Neural progenitor cell (in vitro differentiated cells): Measurements from ENCODE around the gene MYO9B. TPM values are rescaled to one million over a fixed set of nuclear protein-coding genes. Genes with fewer than 3 reads are reported as not detected.

Source experiments
- DNase-seq: peaks from one replicate; pipeline ENCODE4 v3.0.0-alpha.2; 2016; ENCODE audit warnings: low spot score
- H2AFZ ChIP-seq: fragments of 200-600 bp; sonication (generic); replicated peaks from 2 replicates; pipeline ENCODE4 v1.6.1; 2016; ENCODE audit warnings: antibody characterized with exemption
- H3F3A ChIP-seq: fragments of 200-600 bp; sonication (generic); 2 replicates; pipeline ENCODE4 v1.6.1; 2016; ENCODE audit warnings: antibody characterized with exemption, low read depth
- H3K27ac ChIP-seq: fragments of 200-600 bp; sonication (generic); 2 replicates; pipeline ENCODE4 v1.5.1; 2016; ENCODE audit warnings: mild to moderate bottlenecking
- H3K27me3 ChIP-seq: fragments of 200-600 bp; sonication (generic); 2 replicates; pipeline ENCODE4 v1.6.1; 2016; ENCODE audit warnings: mild to moderate bottlenecking, moderate library complexity
- H3K36me3 ChIP-seq: fragments of 200-600 bp; sonication (generic); 2 replicates; pipeline ENCODE4 v1.5.1; 2016
- H3K4me1 ChIP-seq: fragments of 200-600 bp; sonication (generic); 2 replicates; pipeline ENCODE4 v1.6.1; 2016; ENCODE audit warnings: mixed run types
- H3K4me2 ChIP-seq: fragments of 200-600 bp; sonication (generic); 2 replicates; pipeline ENCODE4 v1.6.1; 2016
- H3K4me3 ChIP-seq: fragments of 200-600 bp; sonication (generic); 2 replicates; pipeline ENCODE4 v1.5.1; 2016
- H3K79me2 ChIP-seq: fragments of 200-600 bp; sonication (generic); 2 replicates; pipeline ENCODE4 v1.6.1; 2016; ENCODE audit warnings: low read depth
- H3K9ac ChIP-seq: fragments of 200-600 bp; sonication (generic); 2 replicates; pipeline ENCODE4 v1.6.1; 2016
- H3K9me3 ChIP-seq: fragments of 200-600 bp; sonication (generic); 2 replicates; pipeline ENCODE4 v1.5.1; 2016; ENCODE audit warnings: low read depth
- H4K20me1 ChIP-seq: fragments of 200-600 bp; sonication (generic); 2 replicates; pipeline ENCODE4 v1.6.1; 2016; ENCODE audit warnings: low read depth
- H3K27ac Mint-ChIP-seq: 3 replicates; pipeline ENCODE4 v1.8.0; 2021; ENCODE audit warnings: mixed read lengths
- H3K27me3 Mint-ChIP-seq: 2 replicates; pipeline ENCODE4 v1.8.0; 2022; ENCODE audit warnings: low read depth, mild to moderate bottlenecking, inconsistent platforms, moderate library complexity, mixed read lengths; ENCODE audit not compliant: insufficient read depth
- H3K36me3 Mint-ChIP-seq: 3 replicates; pipeline ENCODE4 v1.8.0; 2021; ENCODE audit warnings: mixed read lengths
- H3K4me1 Mint-ChIP-seq: 3 replicates; pipeline ENCODE4 v1.8.0; 2021; ENCODE audit warnings: mixed read lengths
- H3K4me3 Mint-ChIP-seq: 3 replicates; pipeline ENCODE4 v1.8.0; 2021; ENCODE audit warnings: mild to moderate bottlenecking, moderate library complexity, mixed read lengths
- H3K9me3 Mint-ChIP-seq: 3 replicates; pipeline ENCODE4 v1.8.0; 2020; ENCODE audit warnings: mixed read lengths
- EZH2 ChIP-seq: fragments of 200-600 bp; sonication (generic); IDR thresholded peaks from 2 replicates; pipeline ENCODE4 v1.6.1; 2017; ENCODE audit warnings: antibody characterized with exemption, mild to moderate bottlenecking, moderate library complexity
- EZH2phosphoT487 ChIP-seq: fragments of 200-600 bp; sonication (generic); IDR thresholded peaks from 2 replicates; pipeline ENCODE4 v1.6.1; 2017; ENCODE audit warnings: antibody characterized with exemption
- total RNA-seq: library from RNA; depleted of rRNA; stranded (reverse); fragments of >200 nt; gene quantifications from 2 replicates; pipeline ENCODE4 v1.2.3, GENCODE V29; 2015; ENCODE audit warnings: low replicate concordance
- TF ChIP-seq, protein P1 (sequence below): fragments of 200-600 bp; sonication (generic); IDR thresholded peaks from 2 replicates; pipeline ENCODE4 v1.5.1; 2017; ENCODE audit warnings: antibody characterized with exemption, mild to moderate bottlenecking

Gene MYO9B
- total RNA-seq, 1 donor from 2014 or later: 38.5 TPM

GRCh38 chr19:17112271-17112670 is 36.7 kb downstream of the MYO9B start:
- Mint-ChIP-seq H3K9me3 (no peaks in the 10 kb centered on the region), H3K4me3 (no peak overlapping the region), H3K36me3 (peaks cover 14% of the 10 kb centered on the region), H3K4me1 (peaks cover 18% of the 10 kb centered on the region), H3K27ac (no peak overlapping the region), H3K27me3 (peaks cover 2% of the 10 kb centered on the region)
- no peak for DNase-seq
- Histone ChIP-seq H3K36me3 (no peaks in the 10 kb centered on the region), H3K9ac (no peak overlapping the region), H3K79me2 (no peaks in the 10 kb centered on the region), H2AFZ (no peak overlapping the region), H3K4me1 (peaks cover 9% of the 10 kb centered on the region), H3K27me3 (no peaks in the 10 kb centered on the region), H4K20me1 (peaks cover 24% of the 10 kb centered on the region), H3K9me3 (no peaks in the 10 kb centered on the region), H3F3A (peaks cover 6% of the 10 kb centered on the region), H3K27ac (no peak overlapping the region), H3K4me2 (no peak overlapping the region), H3K4me3 (no peak overlapping the region)
- TF ChIP-seq EZH2phosphoT487 (no peak), EZH2 (no peak)
- TF ChIP-seq, protein P1, sequence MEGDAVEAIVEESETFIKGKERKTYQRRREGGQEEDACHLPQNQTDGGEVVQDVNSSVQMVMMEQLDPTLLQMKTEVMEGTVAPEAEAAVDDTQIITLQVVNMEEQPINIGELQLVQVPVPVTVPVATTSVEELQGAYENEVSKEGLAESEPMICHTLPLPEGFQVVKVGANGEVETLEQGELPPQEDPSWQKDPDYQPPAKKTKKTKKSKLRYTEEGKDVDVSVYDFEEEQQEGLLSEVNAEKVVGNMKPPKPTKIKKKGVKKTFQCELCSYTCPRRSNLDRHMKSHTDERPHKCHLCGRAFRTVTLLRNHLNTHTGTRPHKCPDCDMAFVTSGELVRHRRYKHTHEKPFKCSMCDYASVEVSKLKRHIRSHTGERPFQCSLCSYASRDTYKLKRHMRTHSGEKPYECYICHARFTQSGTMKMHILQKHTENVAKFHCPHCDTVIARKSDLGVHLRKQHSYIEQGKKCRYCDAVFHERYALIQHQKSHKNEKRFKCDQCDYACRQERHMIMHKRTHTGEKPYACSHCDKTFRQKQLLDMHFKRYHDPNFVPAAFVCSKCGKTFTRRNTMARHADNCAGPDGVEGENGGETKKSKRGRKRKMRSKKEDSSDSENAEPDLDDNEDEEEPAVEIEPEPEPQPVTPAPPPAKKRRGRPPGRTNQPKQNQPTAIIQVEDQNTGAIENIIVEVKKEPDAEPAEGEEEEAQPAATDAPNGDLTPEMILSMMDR: no peak

DNA sequence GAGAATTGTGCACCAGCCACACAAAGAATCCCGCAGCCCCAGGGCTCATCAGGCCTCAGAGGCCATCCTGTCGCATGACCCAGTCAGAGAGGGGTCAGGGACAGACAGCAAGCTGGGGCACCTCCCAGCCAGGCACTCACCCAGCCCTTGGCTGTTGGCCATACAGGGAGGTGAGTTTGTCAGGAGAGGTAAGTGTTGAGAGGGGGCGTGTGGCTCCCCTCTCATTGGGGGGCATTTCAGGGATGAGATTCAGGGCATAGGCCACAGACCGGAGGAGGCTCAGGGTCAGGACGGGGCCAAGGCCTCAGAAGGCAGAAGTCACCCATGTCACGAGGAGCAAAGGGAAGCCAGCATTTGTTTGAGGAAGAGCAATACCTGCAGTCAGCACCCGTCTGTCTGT is 37.1 kb downstream of the MYO9B start:
- H3K4me3 Mint-ChIP-seq: no peak overlapping the region
- TF ChIP-seq EZH2 (no peak), EZH2phosphoT487 (no peak)
- TF ChIP-seq, protein P1: no peak
- Histone ChIP-seq H3K79me2 (no peaks in the 10 kb centered on the region), H4K20me1 (peaks cover 24% of the 10 kb centered on the region), H3K36me3 (no peaks in the 10 kb centered on the region), H3K9ac (no peak overlapping the region), H3K27ac (no peak overlapping the region), H3K27me3 (no peaks in the 10 kb centered on the region), H3F3A (peaks cover 6% of the 10 kb centered on the region), H3K4me1 (peaks cover 9% of the 10 kb centered on the region), H3K9me3 (no peaks in the 10 kb centered on the region), H3K4me2 (no peak overlapping the region), H2AFZ (no peak overlapping the region), H3K4me3 (no peak overlapping the region)
- H3K27ac Mint-ChIP-seq: peak overlapping the region; percentile 26
- H3K4me1 Mint-ChIP-seq: peaks cover 18% of the 10 kb centered on the region
- DNase-seq: no peak
- no peaks in the 10 kb centered on the region for H3K9me3 Mint-ChIP-seq
- peaks cover 14% of the 10 kb centered on the region for H3K36me3 Mint-ChIP-seq
- peaks cover 2% of the 10 kb centered on the region for H3K27me3 Mint-ChIP-seq

GRCh38 chr19:17113127-17113785 is 37.7 kb downstream of the MYO9B start:
- Histone ChIP-seq H4K20me1 (peaks cover 29% of the 10 kb centered on the region), H3K9ac (no peak overlapping the region), H3K9me3 (no peaks in the 10 kb centered on the region), H3F3A (peaks cover 6% of the 10 kb centered on the region), H3K4me2 (no peak overlapping the region), H3K4me1 (peaks cover 9% of the 10 kb centered on the region), H3K27me3 (no peaks in the 10 kb centered on the region), H3K36me3 (no peaks in the 10 kb centered on the region), H2AFZ (no peak overlapping the region), H3K4me3 (no peak overlapping the region), H3K79me2 (no peaks in the 10 kb centered on the region), H3K27ac (no peak overlapping the region)
- H3K27me3 Mint-ChIP-seq: peaks cover 2% of the 10 kb centered on the region
- H3K27ac Mint-ChIP-seq: peak overlapping the region; percentile 26
- H3K36me3 Mint-ChIP-seq: peaks cover 14% of the 10 kb centered on the region
- TF ChIP-seq EZH2 (no peak), EZH2phosphoT487 (no peak)
- TF ChIP-seq, protein P1: no peak
- no peak overlapping the region for H3K4me3 Mint-ChIP-seq
- no peak for DNase-seq
- peaks cover 18% of the 10 kb centered on the region for H3K4me1 Mint-ChIP-seq
- H3K9me3 Mint-ChIP-seq: no peaks in the 10 kb centered on the region
